HepG2 (cell line): ENCODE data around the gene ISCU. TPM values are rescaled to one million over a fixed set of nuclear protein-coding genes. Genes with fewer than 3 reads are reported as not detected.

ENCODE experiments used
- DMTF1 ChIP-seq: sonication (generic); formaldehyde crosslinking; IDR thresholded peaks from 2 replicates; pipeline ENCODE4 v1.4.0; 2020; ENCODE audit warnings: mild to moderate bottlenecking, missing genetic modification reagents
- FOSL1 ChIP-seq: sonication (generic); formaldehyde crosslinking; IDR thresholded peaks from 2 replicates; pipeline ENCODE4 v1.9.0; 2021; ENCODE audit warnings: missing genetic modification reagents, borderline replicate concordance
- FOXP1 ChIP-seq, 2 experiments: fragments of 450-650 bp in 1 of 2; IDR thresholded peaks; 2 replicates each; pipeline ENCODE4 v1.6.1; 2017 to 2018; ENCODE audit warnings: antibody characterized with exemption in 1 of 2
- HMG20B ChIP-seq: conservative IDR thresholded peaks from 2 replicates; pipeline ENCODE4 v1.6.1; 2016; ENCODE audit warnings: missing genetic modification reagents, missing compliant biosample characterization
- HNF1B ChIP-seq: sonication (generic); formaldehyde crosslinking; IDR thresholded peaks from 2 replicates; pipeline ENCODE4 v1.5.1; 2020; ENCODE audit warnings: mild to moderate bottlenecking, moderate library complexity, missing genetic modification reagents
- HNF4A ChIP-seq: sonication (generic); formaldehyde crosslinking; IDR thresholded peaks from 2 replicates; pipeline ENCODE4 v1.4.0; 2020; ENCODE audit warnings: missing genetic modification reagents
- KMT2B ChIP-seq: IDR thresholded peaks from 2 replicates; pipeline ENCODE4 v1.6.1; 2016; ENCODE audit warnings: missing genetic modification reagents, missing compliant biosample characterization
- NBN ChIP-seq: fragments of 450-650 bp; conservative IDR thresholded peaks from 2 replicates; pipeline ENCODE4 v1.6.1; 2017
- NR2F1 ChIP-seq, 2 experiments: fragments of 450-650 bp in 1 of 2; formaldehyde crosslinking in 1 of 2; IDR thresholded peaks; 2 replicates each; pipeline versions ENCODE4 v1.5.0 to v1.6.1; 2016 to 2020; ENCODE audit warnings: mild to moderate bottlenecking in 1 of 2, missing compliant biosample characterization in 1 of 2, missing genetic modification reagents in 1 of 2, moderate library complexity in 1 of 2
- PTBP1 ChIP-seq: fragments of 200-400 bp; formaldehyde crosslinking; IDR thresholded peaks from 2 replicates; pipeline ENCODE4 v1.6.1; 2018; ENCODE audit warnings: low read length, low read depth; ENCODE audit not compliant: poor library complexity, severe bottlenecking
- RAD51 ChIP-seq: fragments of 450-650 bp; IDR thresholded peaks from 2 replicates; pipeline ENCODE4 v1.6.1; 2016; ENCODE audit warnings: borderline replicate concordance
- RFXANK ChIP-seq: IDR thresholded peaks from 2 replicates; pipeline ENCODE4 v1.6.1; 2016
- SP1 ChIP-seq, 2 experiments: fragments of 450-650 bp in 1 of 2; sonication (generic) in 1 of 2; formaldehyde crosslinking in 1 of 2; IDR thresholded peaks; 2 replicates each; pipeline versions ENCODE4 v1.4.0 to v1.6.1; 2016 to 2020; ENCODE audit warnings: missing genetic modification reagents in 1 of 2
- SP4 ChIP-seq: sonication (generic); formaldehyde crosslinking; IDR thresholded peaks from 2 replicates; pipeline ENCODE4 v1.8.1; 2023; ENCODE audit warnings: mild to moderate bottlenecking, missing genetic modification reagents
- TRIM24 ChIP-seq: sonication (generic); formaldehyde crosslinking; IDR thresholded peaks from 2 replicates; pipeline ENCODE4 v1.8.0; 2022; ENCODE audit warnings: mild to moderate bottlenecking, missing genetic modification reagents
- TSC22D2 ChIP-seq: sonication (generic); formaldehyde crosslinking; IDR thresholded peaks from 2 replicates; pipeline ENCODE4 v1.5.1; 2020; ENCODE audit warnings: missing genetic modification reagents, mild to moderate bottlenecking, borderline replicate concordance
- YEATS2 ChIP-seq: sonication (generic); formaldehyde crosslinking; IDR thresholded peaks from 2 replicates; pipeline ENCODE4 v1.4.0; 2020; ENCODE audit warnings: missing genetic modification reagents, borderline replicate concordance
- ZBTB38 ChIP-seq: sonication (generic); formaldehyde crosslinking; IDR thresholded peaks from 2 replicates; pipeline ENCODE4 v1.5.1; 2020; ENCODE audit warnings: mild to moderate bottlenecking, missing genetic modification reagents
- ZFP36L1 ChIP-seq: sonication (generic); formaldehyde crosslinking; IDR thresholded peaks from 2 replicates; pipeline ENCODE4 v1.8.0; 2022; ENCODE audit warnings: mild to moderate bottlenecking, missing genetic modification reagents, moderate library complexity
- ZKSCAN8 ChIP-seq: IDR thresholded peaks from 2 replicates; pipeline ENCODE4 v1.6.1; 2016; ENCODE audit warnings: borderline replicate concordance, missing genetic modification reagents, missing compliant biosample characterization
- ZNF33A ChIP-seq: sonication (generic); formaldehyde crosslinking; IDR thresholded peaks from 2 replicates; pipeline ENCODE4 v1.5.1; 2020; ENCODE audit warnings: missing genetic modification reagents, mild to moderate bottlenecking, moderate library complexity, borderline replicate concordance
- ZNF614 ChIP-seq: IDR thresholded peaks from 2 replicates; pipeline ENCODE4 v1.6.1; 2018; ENCODE audit warnings: missing biosample characterization, missing genetic modification reagents, inconsistent platforms, borderline replicate concordance
- ZNF629 ChIP-seq: sonication (generic); formaldehyde crosslinking; conservative IDR thresholded peaks from 2 replicates; pipeline ENCODE4 v1.5.0; 2020; ENCODE audit warnings: missing genetic modification reagents
- ZNF768 ChIP-seq: sonication (generic); formaldehyde crosslinking; IDR thresholded peaks from 2 replicates; pipeline ENCODE4 v1.4.0; 2020; ENCODE audit warnings: missing genetic modification reagents
- ZNF790 ChIP-seq: sonication (generic); formaldehyde crosslinking; IDR thresholded peaks from 2 replicates; pipeline ENCODE4 v1.8.0; 2022; ENCODE audit warnings: missing genetic modification reagents, mild to moderate bottlenecking, borderline replicate concordance
- polyA plus RNA-seq, 8 experiments: library from polyadenylated mRNA; depleted of rRNA in 3 of 8; stranded (reverse) in 7 of 8; unstranded in 1 of 8; fragments of >200 nt; fragmentation: Illumina TruSeq in 4 of 8; extraction: Trizol in 4 of 8; gene quantifications; 2 replicates each; pipeline versions ENCODE4 v1.2.1 to v1.2.3, GENCODE V29; 2011 to 2016; ENCODE audit warnings: low read depth in 4 of 8, missing spikeins in 1 of 8, mixed read lengths in 1 of 8; ENCODE audit not compliant: insufficient read depth in 1 of 8
- total RNA-seq, 5 experiments: library from RNA; depleted of rRNA; stranded (reverse); fragments of >200 nt; fragmentation: Illumina TruSeq; extraction: Trizol; gene quantifications; 2 replicates each; pipeline ENCODE4 v1.2.3, GENCODE V29; 2016; ENCODE audit warnings: low read depth in 1 of 5
- TF ChIP-seq, protein P1 (sequence below): sonication (generic); formaldehyde crosslinking; IDR thresholded peaks from 2 replicates; pipeline ENCODE4 v1.8.1; 2023; ENCODE audit warnings: mild to moderate bottlenecking, missing genetic modification reagents

ISCU gene
- total and polyA plus RNA-seq, 2 of the 13 experiments (the other 11 are each of a cell fraction or from before 2014, with no cell fraction given), result 94.4 to 107 TPM

DNA sequence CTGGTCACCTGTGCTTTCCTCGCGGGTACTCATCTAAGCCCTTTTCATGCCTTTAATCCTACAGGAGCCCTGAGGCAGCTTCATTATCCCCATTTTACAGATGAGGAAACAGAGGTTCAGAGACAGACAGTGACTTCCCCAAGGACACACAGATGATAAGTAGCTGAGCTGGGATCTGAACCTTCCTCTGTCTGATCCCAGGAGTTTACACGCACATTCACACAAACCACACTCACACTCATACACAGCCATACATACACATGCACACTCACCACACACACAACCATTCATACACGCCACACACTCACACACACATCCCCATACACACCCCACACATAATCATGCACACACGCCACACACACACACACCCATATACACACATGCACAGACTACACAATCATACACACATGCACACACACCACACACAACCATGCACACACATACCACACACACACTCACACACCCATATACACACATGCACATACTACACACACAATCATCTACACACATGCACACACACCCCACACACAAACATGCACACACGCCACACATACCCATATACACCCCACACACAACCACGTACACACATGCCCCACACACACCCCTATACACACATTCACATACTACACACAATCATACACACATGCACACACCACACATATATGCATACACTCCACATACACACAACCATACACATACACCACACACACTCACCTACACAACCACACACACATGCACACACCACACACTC, 32.7 kb downstream of the ISCU start (continued):
- TF ChIP-seq DMTF1 (CRISPR knock-in tag) (no peak), SP1 (IDR thresholded peaks at IDR 0.05) (0 out of 2 replicates have a peak, but pooled peaks have one; percentile 14), SP1 (CRISPR knock-in tag; IDR thresholded peaks at IDR 0.05) (no peak), ZNF629 (CRISPR knock-in tag) (peak; percentile 57), ZKSCAN8 (CRISPR knock-in tag) (no peak), RAD51 (peak; percentile 23; the same call in 1 of the 2 replicates), HNF4A (CRISPR knock-in tag) (no peak), TRIM24 (CRISPR knock-in tag) (no peak), YEATS2 (CRISPR knock-in tag) (no peak), KMT2B (CRISPR knock-in tag) (no peak), HMG20B (CRISPR knock-in tag) (no peak), ZNF33A (CRISPR knock-in tag) (no peak), NBN (peak; percentile 87; the same call in 1 of the 2 replicates), ZNF768 (CRISPR knock-in tag) (peak; percentile 23; the same call in 1 of the 2 replicates), HNF1B (CRISPR knock-in tag) (no peak), ZFP36L1 (no peak), ZBTB38 (no peak), ZNF790 (CRISPR knock-in tag) (no peak), NR2F1 (CRISPR knock-in tag; IDR thresholded peaks at IDR 0.05) (no peak), FOXP1 (IDR thresholded peaks at IDR 0.05) (0 out of 2 replicates have a peak, but pooled peaks have one; percentile 48), FOXP1 (CRISPR knock-in tag; IDR thresholded peaks at IDR 0.05) (no peak), FOSL1 (CRISPR knock-in tag) (no peak), TSC22D2 (CRISPR knock-in tag) (no peak), SP4 (0 out of 2 replicates have a peak, but pooled peaks have one; percentile 3), PTBP1 (no peak), ZNF614 (CRISPR knock-in tag) (no peak), RFXANK (CRISPR knock-in tag) (no peak)
- TF ChIP-seq, protein P1, sequence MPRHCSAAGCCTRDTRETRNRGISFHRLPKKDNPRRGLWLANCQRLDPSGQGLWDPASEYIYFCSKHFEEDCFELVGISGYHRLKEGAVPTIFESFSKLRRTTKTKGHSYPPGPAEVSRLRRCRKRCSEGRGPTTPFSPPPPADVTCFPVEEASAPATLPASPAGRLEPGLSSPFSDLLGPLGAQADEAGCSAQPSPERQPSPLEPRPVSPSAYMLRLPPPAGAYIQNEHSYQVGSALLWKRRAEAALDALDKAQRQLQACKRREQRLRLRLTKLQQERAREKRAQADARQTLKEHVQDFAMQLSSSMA (CRISPR knock-in tag), result no peak
